ENCODE results near the gene NOG. TPM values are rescaled to one million over a fixed set of nuclear protein-coding genes. Genes with fewer than 3 reads are reported as not detected.

Gene NOG
- total and polyA plus RNA-seq, 3 donors from 2014 or later = 0.92 to 6.1 (median 5.2) TPM

- TF ChIP-seq POLR2A (IDR thresholded peaks at IDR 0.05) = no peak
- TF ChIP-seq, protein P1, sequence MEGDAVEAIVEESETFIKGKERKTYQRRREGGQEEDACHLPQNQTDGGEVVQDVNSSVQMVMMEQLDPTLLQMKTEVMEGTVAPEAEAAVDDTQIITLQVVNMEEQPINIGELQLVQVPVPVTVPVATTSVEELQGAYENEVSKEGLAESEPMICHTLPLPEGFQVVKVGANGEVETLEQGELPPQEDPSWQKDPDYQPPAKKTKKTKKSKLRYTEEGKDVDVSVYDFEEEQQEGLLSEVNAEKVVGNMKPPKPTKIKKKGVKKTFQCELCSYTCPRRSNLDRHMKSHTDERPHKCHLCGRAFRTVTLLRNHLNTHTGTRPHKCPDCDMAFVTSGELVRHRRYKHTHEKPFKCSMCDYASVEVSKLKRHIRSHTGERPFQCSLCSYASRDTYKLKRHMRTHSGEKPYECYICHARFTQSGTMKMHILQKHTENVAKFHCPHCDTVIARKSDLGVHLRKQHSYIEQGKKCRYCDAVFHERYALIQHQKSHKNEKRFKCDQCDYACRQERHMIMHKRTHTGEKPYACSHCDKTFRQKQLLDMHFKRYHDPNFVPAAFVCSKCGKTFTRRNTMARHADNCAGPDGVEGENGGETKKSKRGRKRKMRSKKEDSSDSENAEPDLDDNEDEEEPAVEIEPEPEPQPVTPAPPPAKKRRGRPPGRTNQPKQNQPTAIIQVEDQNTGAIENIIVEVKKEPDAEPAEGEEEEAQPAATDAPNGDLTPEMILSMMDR (IDR thresholded peaks at IDR 0.05) = no peak
- no peaks in the 10 kb centered on the region for H3K27me3 ChIP-seq
Observed at GRCh38 chr17:56599566-56599965, 6.1 kb downstream of the NOG start.

GRCh38 chr17:56600256-56600655, 6.8 kb downstream of the NOG start:
- Histone ChIP-seq H3K27me3 (no peaks in the 10 kb centered on the region), H3K4me1 (peaks cover 13% of the 10 kb centered on the region), H3K36me3 (ENCODE audit: low read depth, missing control alignments) (no peaks in the 10 kb centered on the region), H3K27ac (no peak overlapping the region), H3K4me3 (no peak overlapping the region), H3K9me3 (no peaks in the 10 kb centered on the region)
- TF ChIP-seq POLR2A (IDR thresholded peaks at IDR 0.05) = no peak
- intact Hi-C loops (cut with DNase I; ENCODE audit: low total_unique reads) = no loop called here
- 86 to 91% methylated on average over 1 of the region's 1 CpG for WGBS, 2 donors
- DNase-seq = no peak

More at GRCh38 chr17:56599566-56599965, 6.1 kb downstream of the NOG start:
- H3K4me1 ChIP-seq = peaks cover 15% of the 10 kb centered on the region
- no peak for DNase-seq
- intact Hi-C loops (cut with DNase I; ENCODE audit: low total_unique reads) = loop anchor here (10.0 kb wide), 1 partner anchor 115 kb away; no protein-coding TSS in a partner anchor
- no peaks in the 10 kb centered on the region for H3K36me3 ChIP-seq (ENCODE audit: low read depth, missing control alignments)
- no peak overlapping the region for H3K27ac ChIP-seq
- no peak overlapping the region for H3K4me3 ChIP-seq
- WGBS, 2 donors = 85 to 95% methylated on average over 1 of the region's 1 CpG
- no peaks in the 10 kb centered on the region for H3K9me3 ChIP-seq

DNA sequence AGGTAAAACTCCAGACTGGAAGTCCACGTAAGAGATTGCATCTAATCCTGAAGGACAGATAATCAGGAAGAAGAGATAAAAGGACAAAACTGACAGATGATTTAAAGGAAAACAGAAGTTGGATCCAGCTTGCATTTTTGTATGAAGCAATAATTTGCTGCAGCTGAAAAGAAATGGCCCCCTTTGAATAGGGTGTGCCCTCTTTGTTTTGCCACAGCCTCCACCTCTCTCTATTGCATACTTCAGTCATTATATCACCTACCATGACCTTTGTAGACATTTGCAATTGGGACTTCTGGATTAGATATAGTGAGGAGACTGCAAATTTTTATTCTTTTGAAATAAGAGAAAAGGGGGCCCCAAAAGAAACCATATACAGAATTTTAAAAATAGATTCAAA, 8.1 kb downstream of the NOG start:
- intact Hi-C loops (cut with DNase I; ENCODE audit: low total_unique reads) = no loop called here
- Histone ChIP-seq H3K27me3 (no peaks in the 10 kb centered on the region), H3K4me1 (peaks cover 13% of the 10 kb centered on the region), H3K9me3 (no peaks in the 10 kb centered on the region), H3K27ac (no peak overlapping the region), H3K36me3 (ENCODE audit: low read depth, missing control alignments) (no peaks in the 10 kb centered on the region), H3K4me3 (no peak overlapping the region)
- WGBS, 2 donors = 82 to 92% methylated on average over 1 of the region's 1 CpG
- no peak for DNase-seq
- no peak for TF ChIP-seq POLR2A (IDR thresholded peaks at IDR 0.05)
- TF ChIP-seq, protein P1 (IDR thresholded peaks at IDR 0.05) = no peak

- H3K36me3 ChIP-seq (ENCODE audit: low read depth, missing control alignments) = no peaks in the 10 kb centered on the region
- no peaks in the 10 kb centered on the region for H3K27me3 ChIP-seq
- H3K4me3 ChIP-seq = no peak overlapping the region
- H3K9me3 ChIP-seq = no peaks in the 10 kb centered on the region
- TF ChIP-seq, protein P1 (IDR thresholded peaks at IDR 0.05) = no peak
- no peak for TF ChIP-seq POLR2A (IDR thresholded peaks at IDR 0.05)
- WGBS, 2 donors = 78 to 88% methylated on average over 8 of the region's 8 CpGs
- no peak overlapping the region for H3K27ac ChIP-seq
- DNase-seq = no peak
- intact Hi-C loops (cut with DNase I; ENCODE audit: low total_unique reads) = no loop called here
- peaks cover 4% of the 10 kb centered on the region for H3K4me1 ChIP-seq
Observed at GRCh38 chr17:56602292-56603130, 9.0 kb downstream of the NOG start.

DNA sequence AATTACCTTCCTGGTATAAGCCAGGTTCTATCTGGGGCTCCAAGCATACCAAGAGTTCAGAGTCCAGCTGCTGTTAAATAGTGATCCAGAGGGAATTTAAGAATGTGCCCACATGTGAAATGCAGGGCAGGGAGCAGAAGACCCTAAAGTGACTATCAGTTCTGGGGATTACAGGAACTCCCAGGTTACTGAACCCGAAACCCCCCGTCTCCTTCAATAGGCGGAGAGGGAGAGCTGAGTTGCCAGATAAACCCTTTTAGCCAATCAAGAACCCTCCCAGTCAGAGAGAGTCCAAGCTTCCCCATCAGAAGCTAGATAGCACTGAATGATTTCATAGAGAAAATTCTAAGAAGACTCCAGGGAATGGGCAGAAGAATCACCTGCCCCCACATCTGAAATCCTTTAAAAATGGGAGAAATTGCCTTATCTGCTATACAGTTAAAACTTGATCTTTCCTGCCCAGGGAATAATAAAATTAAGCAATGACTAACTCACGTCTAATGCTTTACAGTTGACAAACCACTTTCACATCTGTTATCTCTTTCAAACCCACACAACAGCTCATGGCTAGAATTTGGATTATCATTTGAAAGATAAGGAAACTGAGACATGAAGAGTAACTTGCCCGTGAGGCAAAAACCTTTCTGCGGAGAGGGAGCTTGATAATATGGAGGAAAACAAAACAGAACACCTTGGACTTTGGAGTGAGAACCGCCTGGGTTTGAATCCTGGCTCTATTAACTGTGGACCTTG, 10.2 kb downstream of the NOG start:
- no peaks in the 10 kb centered on the region for H3K4me1 ChIP-seq
- no peak for DNase-seq
- no peak overlapping the region for H3K4me3 ChIP-seq
- WGBS, 2 donors = 48 to 66% methylated on average over 7 of the region's 7 CpGs
- no peak overlapping the region for H3K27ac ChIP-seq
- TF ChIP-seq, protein P1 (IDR thresholded peaks at IDR 0.05) = no peak
- TF ChIP-seq POLR2A (IDR thresholded peaks at IDR 0.05) = no peak
- H3K27me3 ChIP-seq = no peaks in the 10 kb centered on the region
- no peaks in the 10 kb centered on the region for H3K9me3 ChIP-seq
- no peaks in the 10 kb centered on the region for H3K36me3 ChIP-seq (ENCODE audit: low read depth, missing control alignments)
- intact Hi-C loops (cut with DNase I; ENCODE audit: low total_unique reads) = no loop called here
